ENCODE data around the gene KCNMA1.

Gene KCNMA1

DNA sequence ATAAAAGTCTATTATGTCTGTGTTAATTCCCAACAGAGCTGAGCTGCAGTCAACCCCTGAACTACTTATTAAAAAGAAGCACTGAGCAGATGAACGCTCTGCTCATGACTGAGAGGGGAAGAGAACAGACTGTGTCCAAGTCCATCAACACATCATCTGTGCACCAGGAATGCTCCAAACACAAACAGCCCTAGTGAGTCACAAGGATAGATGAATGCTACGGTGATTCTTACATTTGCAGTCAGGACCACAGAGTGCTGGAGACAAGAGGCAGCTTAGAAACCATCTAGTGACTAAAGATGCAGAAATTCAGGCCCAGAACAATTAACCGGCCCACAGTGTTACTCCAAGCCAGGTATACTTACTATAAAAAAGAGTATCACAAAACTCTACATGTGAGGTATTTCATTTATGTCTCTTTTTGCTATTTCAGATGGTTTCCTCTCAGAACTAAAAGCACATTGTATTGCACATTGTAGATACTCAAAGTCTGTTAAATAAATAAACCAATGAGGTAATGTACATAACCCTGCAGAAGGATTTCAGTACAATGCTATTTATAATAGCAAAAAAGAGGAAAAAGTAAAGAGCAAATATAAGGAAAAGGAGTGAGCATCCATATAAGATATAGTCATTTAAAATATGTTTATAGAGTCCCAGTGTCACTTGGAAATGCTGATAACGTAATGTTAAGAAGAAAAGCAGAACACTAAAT is 159.2 kb downstream of the KCNMA1 start:
- H3F3A ChIP-seq (ENCODE audit: insufficient read depth), result no peaks in the 10 kb centered on the region
- no peaks in the 10 kb centered on the region for H3K9me2 ChIP-seq (replicated peaks; ENCODE audit: insufficient read depth, low read length)
- no peaks in the 10 kb centered on the region for H3K9me3 ChIP-seq (ENCODE audit: insufficient read depth, low read length)
- no peaks in the 10 kb centered on the region for H3K79me2 ChIP-seq (ENCODE audit: insufficient read depth, low read length)
- no peak overlapping the region for H3K9ac ChIP-seq (ENCODE audit: low read length)
- no peak for TF ChIP-seq EZH2phosphoT487 (conservative IDR thresholded peaks at IDR 0.05; ENCODE audit: low read length)
- TF ChIP-seq, protein P1, sequence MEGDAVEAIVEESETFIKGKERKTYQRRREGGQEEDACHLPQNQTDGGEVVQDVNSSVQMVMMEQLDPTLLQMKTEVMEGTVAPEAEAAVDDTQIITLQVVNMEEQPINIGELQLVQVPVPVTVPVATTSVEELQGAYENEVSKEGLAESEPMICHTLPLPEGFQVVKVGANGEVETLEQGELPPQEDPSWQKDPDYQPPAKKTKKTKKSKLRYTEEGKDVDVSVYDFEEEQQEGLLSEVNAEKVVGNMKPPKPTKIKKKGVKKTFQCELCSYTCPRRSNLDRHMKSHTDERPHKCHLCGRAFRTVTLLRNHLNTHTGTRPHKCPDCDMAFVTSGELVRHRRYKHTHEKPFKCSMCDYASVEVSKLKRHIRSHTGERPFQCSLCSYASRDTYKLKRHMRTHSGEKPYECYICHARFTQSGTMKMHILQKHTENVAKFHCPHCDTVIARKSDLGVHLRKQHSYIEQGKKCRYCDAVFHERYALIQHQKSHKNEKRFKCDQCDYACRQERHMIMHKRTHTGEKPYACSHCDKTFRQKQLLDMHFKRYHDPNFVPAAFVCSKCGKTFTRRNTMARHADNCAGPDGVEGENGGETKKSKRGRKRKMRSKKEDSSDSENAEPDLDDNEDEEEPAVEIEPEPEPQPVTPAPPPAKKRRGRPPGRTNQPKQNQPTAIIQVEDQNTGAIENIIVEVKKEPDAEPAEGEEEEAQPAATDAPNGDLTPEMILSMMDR (IDR thresholded peaks at IDR 0.05; ENCODE audit: insufficient read depth, low read length, poor library complexity, severe bottlenecking), result no peak
- no peak overlapping the region for H2AFZ ChIP-seq (ENCODE audit: low read depth, low read length, severe bottlenecking)
- no peak overlapping the region for H3K27ac ChIP-seq (ENCODE audit: low read depth, low read length)
- H3K4me3 ChIP-seq (ENCODE audit: insufficient read depth, low read length, poor library complexity, severe bottlenecking), result no peak overlapping the region
- H3K4me2 ChIP-seq (ENCODE audit: low read depth, low read length, poor library complexity, severe bottlenecking), result no peak overlapping the region
- no peaks in the 10 kb centered on the region for H3K36me3 ChIP-seq (ENCODE audit: low read length)
- H4K20me1 ChIP-seq (ENCODE audit: low read depth, low read length), result no peaks in the 10 kb centered on the region
- H3K27me3 ChIP-seq (ENCODE audit: low read length), result no peaks in the 10 kb centered on the region

DNA sequence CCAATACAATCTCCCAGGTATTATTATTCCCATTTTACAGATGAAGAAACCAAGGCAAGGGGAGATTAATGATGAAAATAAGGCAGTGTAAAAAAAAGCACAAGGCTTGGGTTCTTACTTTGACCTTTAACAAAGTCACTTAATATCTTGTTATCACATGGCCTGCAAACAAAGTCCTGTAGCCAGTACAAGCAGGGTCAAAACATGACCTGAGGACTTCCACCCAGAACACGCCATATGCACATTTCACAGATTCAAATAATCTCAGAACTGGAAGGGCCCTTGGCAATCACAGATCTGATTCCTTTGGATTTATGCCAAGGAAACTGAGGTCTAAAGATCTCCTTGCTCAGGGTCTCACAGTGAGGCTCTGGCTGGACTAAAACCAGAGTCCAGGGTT is 162.1 kb downstream of the KCNMA1 start:
- no peaks in the 10 kb centered on the region for H3K9me2 ChIP-seq (replicated peaks; ENCODE audit: insufficient read depth, low read length)
- H3K4me3 ChIP-seq (ENCODE audit: insufficient read depth, low read length, poor library complexity, severe bottlenecking), result no peak overlapping the region
- no peaks in the 10 kb centered on the region for H3K79me2 ChIP-seq (ENCODE audit: insufficient read depth, low read length)
- H3K27ac ChIP-seq (ENCODE audit: low read depth, low read length), result no peak overlapping the region
- TF ChIP-seq EZH2phosphoT487 (conservative IDR thresholded peaks at IDR 0.05; ENCODE audit: low read length), result no peak
- TF ChIP-seq, protein P1 (IDR thresholded peaks at IDR 0.05; ENCODE audit: insufficient read depth, low read length, poor library complexity, severe bottlenecking), result no peak
- H2AFZ ChIP-seq (ENCODE audit: low read depth, low read length, severe bottlenecking), result no peak overlapping the region
- H4K20me1 ChIP-seq (ENCODE audit: low read depth, low read length), result no peaks in the 10 kb centered on the region
- no peak overlapping the region for H3K4me2 ChIP-seq (ENCODE audit: low read depth, low read length, poor library complexity, severe bottlenecking)
- no peaks in the 10 kb centered on the region for H3K27me3 ChIP-seq (ENCODE audit: low read length)
- no peaks in the 10 kb centered on the region for H3F3A ChIP-seq (ENCODE audit: insufficient read depth)
- no peaks in the 10 kb centered on the region for H3K36me3 ChIP-seq (ENCODE audit: low read length)
- H3K9ac ChIP-seq (ENCODE audit: low read length), result no peak overlapping the region
- H3K9me3 ChIP-seq (ENCODE audit: insufficient read depth, low read length), result peaks cover 13% of the 10 kb centered on the region; the same call in 1 of the 2 replicates

DNA sequence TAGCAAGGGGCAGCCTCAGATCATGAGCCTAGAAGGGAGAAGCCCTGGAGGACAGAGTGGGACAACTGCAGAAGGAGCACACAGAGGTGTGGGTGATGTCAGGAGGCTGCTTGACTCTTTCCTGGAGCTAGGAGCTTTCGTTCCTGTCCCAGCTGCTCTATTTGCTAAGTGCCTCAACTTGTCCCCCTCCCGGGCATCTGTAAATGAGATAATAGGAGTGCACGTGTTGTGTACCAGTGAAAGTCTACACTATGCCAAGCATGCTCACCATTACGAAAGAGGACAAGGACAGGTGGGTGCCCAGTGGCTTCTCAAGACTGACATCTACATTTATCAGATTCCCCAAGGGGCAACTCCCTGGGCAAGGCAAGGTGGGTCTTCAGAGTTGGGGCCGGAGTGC is 162.7 kb downstream of the KCNMA1 start:
- no peak overlapping the region for H3K4me2 ChIP-seq (ENCODE audit: low read depth, low read length, poor library complexity, severe bottlenecking)
- H3K9me2 ChIP-seq (replicated peaks; ENCODE audit: insufficient read depth, low read length), result no peaks in the 10 kb centered on the region
- H4K20me1 ChIP-seq (ENCODE audit: low read depth, low read length), result no peaks in the 10 kb centered on the region
- no peak for TF ChIP-seq EZH2phosphoT487 (conservative IDR thresholded peaks at IDR 0.05; ENCODE audit: low read length)
- TF ChIP-seq, protein P1 (IDR thresholded peaks at IDR 0.05; ENCODE audit: insufficient read depth, low read length, poor library complexity, severe bottlenecking), result no peak
- H2AFZ ChIP-seq (ENCODE audit: low read depth, low read length, severe bottlenecking), result no peak overlapping the region
- H3K79me2 ChIP-seq (ENCODE audit: insufficient read depth, low read length), result no peaks in the 10 kb centered on the region
- no peak overlapping the region for H3K4me3 ChIP-seq (ENCODE audit: insufficient read depth, low read length, poor library complexity, severe bottlenecking)
- H3K27me3 ChIP-seq (ENCODE audit: low read length), result no peaks in the 10 kb centered on the region
- no peak overlapping the region for H3K27ac ChIP-seq (ENCODE audit: low read depth, low read length)
- no peak overlapping the region for H3K9ac ChIP-seq (ENCODE audit: low read length)
- H3K36me3 ChIP-seq (ENCODE audit: low read length), result no peaks in the 10 kb centered on the region
- H3F3A ChIP-seq (ENCODE audit: insufficient read depth), result no peaks in the 10 kb centered on the region
- H3K9me3 ChIP-seq (ENCODE audit: insufficient read depth, low read length), result peaks cover 13% of the 10 kb centered on the region; the same call in 1 of the 2 replicates

Measured in SU-DHL-6 (cell line).